Liver (tissue), 3 donors: ENCODE results near the gene TTC12.

ENCODE experiments used
- ATF3 ChIP-seq: IDR thresholded peaks from 2 replicates; pipeline ENCODE4 v1.6.1; 2016; ENCODE audit warnings: antibody characterized with exemption
- FOXA1 ChIP-seq: IDR thresholded peaks from 2 replicates; pipeline ENCODE4 v1.6.1; 2016; ENCODE audit warnings: antibody characterized with exemption
- MAX ChIP-seq: IDR thresholded peaks from 2 replicates; pipeline ENCODE4 v1.6.1; 2016; ENCODE audit warnings: antibody characterized with exemption
- REST ChIP-seq: IDR thresholded peaks from 2 replicates; pipeline ENCODE4 v1.6.1; 2016; ENCODE audit warnings: antibody characterized with exemption, mild to moderate bottlenecking
- TAF1 ChIP-seq: conservative IDR thresholded peaks from 2 replicates; pipeline ENCODE4 v1.6.1; 2016; ENCODE audit warnings: antibody characterized with exemption, mild to moderate bottlenecking
- ZBTB33 ChIP-seq: IDR thresholded peaks from 2 replicates; pipeline ENCODE4 v1.6.1; 2016; ENCODE audit warnings: antibody characterized with exemption
- TF ChIP-seq, protein P1 (sequence below): fragments of 150-350 bp; IDR thresholded peaks from 2 replicates; pipeline ENCODE4 v1.5.1; 2017; ENCODE audit warnings: improper control_type of control experiment, low read depth, low read length; ENCODE audit not compliant: missing input control
- donor health status: healthy.
- donor health status: healthy.

GRCh38 chr11:113275602-113276001 lies 38.8 kb upstream of the TTC12 start:
- TF ChIP-seq MAX (no peak), REST (no peak), ATF3 (no peak), TAF1 (no peak), FOXA1 (no peak), ZBTB33 (no peak)
- TF ChIP-seq, protein P1, sequence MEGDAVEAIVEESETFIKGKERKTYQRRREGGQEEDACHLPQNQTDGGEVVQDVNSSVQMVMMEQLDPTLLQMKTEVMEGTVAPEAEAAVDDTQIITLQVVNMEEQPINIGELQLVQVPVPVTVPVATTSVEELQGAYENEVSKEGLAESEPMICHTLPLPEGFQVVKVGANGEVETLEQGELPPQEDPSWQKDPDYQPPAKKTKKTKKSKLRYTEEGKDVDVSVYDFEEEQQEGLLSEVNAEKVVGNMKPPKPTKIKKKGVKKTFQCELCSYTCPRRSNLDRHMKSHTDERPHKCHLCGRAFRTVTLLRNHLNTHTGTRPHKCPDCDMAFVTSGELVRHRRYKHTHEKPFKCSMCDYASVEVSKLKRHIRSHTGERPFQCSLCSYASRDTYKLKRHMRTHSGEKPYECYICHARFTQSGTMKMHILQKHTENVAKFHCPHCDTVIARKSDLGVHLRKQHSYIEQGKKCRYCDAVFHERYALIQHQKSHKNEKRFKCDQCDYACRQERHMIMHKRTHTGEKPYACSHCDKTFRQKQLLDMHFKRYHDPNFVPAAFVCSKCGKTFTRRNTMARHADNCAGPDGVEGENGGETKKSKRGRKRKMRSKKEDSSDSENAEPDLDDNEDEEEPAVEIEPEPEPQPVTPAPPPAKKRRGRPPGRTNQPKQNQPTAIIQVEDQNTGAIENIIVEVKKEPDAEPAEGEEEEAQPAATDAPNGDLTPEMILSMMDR: no peak
